KG1 (cell line): ENCODE measurements around the gene PPARD.
"Not testable (repeated sequence)": the region's sequence is repeated elsewhere in the genome, so short reads cannot be mapped to it uniquely, and the experiment has no call there.

ENCODE experiments used
- DNase-seq: peaks from one replicate; lab custom pipeline; 2025; lab: John Stamatoyannopoulos, UW

PPARD gene

DNA sequence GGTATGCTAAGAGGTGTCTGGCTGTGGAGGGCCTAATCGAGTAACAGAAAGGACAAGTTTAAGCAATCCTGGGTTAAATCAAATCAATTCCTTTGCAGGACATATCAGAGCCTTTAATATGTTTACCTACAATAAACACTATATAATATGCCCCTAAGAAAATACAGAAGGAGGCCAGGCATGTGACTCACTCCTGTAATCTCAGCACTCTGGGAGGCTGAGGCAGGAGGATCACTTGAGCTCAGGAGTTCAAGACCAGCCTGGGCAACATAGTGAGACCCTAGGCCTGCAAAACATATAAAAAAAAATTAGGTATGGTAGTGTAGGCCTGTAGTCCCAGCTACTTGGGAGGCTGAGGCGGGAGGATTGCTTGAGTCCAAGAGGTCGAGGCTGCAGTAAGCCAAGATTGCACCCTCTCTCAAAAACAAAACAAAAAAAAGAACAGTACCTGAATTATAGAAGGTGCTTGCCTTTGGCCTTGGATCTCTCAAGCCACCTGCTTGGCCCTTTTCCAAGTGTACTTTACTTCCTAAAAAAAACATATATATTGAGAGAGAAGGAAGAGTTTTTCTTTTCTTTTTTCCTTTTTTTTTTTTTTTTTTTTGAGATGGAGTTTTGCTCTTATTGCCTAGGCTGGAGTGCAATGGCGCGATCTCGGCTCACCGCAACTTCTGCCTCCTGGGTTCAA, 96.2 kb downstream of the PPARD start:
- not testable (repeated sequence) for DNase-seq

DNA sequence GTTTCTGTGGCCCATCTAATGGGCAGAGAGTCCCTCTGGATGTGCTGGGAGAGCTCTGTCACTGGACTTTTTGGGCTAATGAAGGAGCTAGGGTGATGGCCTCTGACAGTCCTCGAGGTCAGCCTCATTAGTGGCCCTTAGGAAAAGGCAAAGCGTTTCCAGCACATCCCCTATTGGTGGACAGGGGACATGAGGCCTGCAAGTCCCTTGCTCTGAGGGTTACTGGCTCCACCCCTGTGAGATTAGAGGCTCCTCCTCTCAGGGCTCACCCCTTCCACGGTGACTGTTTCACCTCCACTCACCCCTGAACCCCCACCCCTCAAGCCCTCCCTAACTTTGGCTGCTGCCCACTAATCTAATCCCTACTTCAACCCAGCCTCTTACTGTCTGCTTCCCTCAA, 97.0 kb downstream of the PPARD start:
- DNase-seq, result no peak

DNA sequence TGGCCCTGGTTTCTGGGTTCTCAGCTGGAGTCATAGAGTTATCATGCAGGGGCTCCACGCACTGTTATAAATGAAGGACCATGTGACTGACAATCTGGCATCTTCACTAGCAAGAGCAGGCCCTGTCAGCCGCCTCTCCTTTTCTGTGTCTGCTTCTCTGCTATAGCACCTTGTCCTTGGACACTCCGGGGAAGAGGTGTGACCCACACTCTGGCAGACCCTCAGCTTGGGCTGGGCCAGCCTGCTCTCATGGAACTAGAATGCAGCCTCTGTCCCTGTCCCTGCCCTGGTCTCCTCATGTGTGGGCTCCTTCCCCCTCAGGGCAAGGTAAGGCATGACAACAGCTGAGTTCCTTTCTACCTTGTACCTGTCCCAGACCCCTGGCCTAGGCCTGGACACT, 98.8 kb downstream of the PPARD start:
- no peak for DNase-seq

DNA sequence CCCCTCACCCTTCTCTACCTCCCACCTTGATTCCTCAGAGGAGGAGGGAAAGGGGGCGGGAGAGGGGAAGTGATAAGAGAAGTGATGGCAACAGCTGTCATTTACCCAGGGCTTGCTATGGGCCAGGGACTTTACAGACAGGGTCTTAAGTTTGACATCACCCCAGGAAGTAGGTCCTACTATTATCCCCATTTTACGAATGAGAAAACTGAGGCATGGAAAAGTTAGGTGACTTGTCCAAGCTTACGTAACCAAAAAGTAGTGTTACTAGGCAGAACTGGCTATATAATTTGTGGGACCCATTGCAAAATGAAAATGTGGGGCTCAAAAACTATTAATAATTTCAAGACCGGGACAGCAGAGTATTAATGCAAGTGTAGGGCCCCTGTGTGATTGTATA, 99.3 kb downstream of the PPARD start:
- DNase-seq, result no peak

DNA sequence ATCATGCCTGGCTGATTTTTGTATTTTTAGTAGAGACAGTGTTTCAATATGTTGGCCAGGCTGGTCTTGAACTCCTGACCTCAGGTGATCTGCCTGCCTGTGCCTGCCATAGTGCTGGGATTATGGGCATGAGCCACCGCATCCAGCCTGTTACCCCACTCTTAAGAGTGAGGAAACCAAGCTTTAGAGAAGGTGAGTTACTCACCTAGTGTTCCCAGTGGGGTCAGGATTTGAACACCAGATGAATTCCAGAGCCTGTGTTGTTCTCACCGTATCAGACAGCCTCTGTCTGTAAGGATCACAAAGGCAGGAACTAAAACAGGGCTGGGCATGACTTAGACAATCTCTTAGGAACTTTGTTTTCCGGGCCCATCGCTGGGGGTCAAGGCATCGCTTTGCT, 100.3 kb downstream of the PPARD start:
- DNase-seq, result no peak

DNA sequence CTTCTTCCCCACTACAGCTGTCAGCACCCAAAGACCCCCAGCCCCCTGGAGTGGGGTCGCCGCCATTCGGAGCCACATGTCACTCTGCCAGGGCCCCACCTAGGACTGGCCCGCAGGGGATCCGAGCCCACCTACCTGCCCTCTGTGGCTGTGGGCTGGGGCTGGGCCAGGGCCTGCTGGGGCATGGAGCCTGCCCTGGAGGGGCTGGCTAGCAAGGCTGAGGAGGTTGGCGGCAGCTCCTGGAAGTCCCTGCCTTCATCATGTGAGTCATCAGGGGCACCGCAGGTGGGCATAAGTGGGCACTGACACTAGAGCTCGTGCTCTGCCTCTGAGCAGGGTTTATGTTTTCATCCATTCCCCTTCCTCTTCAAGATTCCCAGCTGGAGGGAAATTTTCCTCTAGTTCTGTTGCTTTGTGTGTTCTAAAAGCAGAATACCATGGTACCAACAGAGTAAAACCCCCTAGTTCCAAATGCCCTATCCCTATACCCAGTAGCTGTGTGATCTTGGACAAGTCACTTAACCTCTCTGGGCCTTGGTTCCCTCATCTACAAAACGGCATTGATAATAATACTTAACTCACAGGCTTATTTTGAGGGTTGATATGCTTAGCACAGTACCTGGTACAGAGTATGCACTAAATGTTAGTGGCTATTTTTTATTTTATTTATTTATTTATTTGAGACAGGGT, 101.1 kb downstream of the PPARD start:
- no peak for DNase-seq

DNA sequence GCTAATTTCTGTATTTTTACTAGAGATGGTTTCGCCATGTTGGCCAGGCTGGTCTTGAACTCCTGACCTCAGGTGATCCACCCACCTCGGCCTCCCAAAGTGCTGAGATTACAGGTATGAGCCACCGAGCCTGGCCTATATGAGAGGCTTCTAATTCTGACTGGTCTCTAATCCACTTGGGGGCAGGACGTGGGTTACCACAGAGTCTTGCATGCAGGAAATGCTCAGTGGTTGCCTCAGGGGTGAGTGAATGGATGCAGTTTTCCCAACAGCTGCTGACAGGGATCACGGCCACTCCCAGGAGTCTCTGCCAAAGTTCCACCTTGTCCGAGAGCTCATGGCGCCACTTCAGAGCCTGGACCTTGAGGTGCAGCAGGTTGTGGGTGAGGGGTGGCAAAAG, 103.3 kb downstream of the PPARD start:
- no peak for DNase-seq

DNA sequence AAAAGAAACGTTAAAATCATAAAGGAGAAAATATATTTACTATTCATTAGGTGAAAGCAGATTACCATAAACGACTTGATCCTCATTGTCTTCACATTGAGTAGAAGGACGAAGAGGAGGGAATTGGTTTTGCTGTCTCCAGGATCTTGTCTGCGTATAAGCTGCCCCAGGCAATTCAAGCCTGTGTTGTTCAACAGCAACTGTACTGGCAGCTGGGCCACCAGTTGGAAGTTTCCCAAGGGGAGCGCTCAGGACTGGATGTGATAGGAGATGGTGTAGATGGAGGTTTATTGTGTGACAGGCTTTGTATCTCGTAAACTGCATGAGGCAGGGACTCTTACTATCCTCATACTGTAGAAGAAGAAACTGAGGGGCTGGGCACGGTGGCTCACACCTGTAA, 105.8 kb downstream of the PPARD start:
- no peak for DNase-seq

DNA sequence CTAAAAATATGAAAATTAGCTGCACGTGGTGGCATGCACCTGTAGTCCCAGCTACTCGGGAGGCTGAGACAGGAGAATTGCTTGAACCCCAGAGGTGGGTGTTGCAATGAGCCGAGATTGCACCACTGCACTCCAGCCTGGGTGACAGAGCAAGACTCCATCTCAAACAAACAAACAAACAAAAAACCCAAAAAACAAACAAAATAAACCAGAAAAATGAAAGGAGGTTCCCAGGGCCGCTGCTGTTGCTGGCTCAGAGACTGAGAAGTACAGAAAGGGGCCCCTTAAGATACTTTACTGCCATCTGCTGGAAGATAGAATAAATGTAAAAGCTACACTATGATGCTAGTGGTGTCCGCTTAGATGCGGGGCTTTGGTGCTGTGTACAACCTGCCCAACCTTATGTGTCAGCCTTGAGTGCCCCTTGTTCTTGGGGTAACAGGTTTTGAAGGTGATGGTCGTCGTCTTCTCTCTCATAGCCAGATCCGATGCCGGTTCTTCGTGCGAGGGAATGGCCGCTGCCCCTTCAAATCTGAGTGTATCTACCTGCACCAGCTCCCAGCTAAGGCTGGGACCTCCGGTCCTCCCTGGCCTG, 107.0 kb downstream of the PPARD start:
- peak; percentile 21 for DNase-seq

DNA sequence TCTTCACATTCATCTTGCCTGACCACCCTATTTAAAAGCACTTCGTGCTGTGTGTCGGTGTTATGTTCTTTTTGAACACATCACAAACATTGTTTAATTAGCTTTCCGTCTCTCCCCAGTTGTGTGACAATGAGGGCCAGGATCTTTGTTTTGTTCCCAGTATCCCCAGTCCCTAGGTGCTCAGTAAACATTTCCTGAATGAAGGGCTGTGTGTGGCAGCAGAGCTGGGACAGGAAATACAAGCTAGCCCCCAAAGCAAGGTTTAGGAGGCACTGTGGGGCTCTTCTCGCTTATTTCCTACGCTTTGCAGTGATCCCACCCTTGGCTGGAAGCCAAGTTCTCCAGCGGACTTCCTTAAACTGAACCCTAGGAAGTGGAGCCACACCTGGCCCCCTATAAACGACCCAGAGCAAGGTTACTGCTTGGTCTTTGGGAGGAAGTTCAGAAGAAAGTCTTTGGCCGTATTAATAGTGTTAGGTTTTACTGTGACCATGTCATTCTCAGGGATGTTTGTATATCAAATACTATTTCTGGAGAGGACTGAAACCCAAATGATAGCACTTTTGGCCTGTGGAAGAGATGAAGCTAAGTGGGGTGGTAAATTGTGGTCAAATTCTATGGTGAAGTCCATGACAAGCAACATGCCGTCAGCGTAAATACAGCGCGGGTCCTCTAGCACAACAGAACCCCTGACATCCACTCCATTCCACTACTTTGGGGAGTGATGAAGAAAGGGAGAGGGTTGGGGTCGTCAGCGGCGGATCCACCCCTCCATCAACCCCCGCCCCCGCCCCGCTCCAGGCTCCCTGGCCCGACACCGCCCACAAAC, 109.2 kb downstream of the PPARD start:
- no peak for DNase-seq

DNA sequence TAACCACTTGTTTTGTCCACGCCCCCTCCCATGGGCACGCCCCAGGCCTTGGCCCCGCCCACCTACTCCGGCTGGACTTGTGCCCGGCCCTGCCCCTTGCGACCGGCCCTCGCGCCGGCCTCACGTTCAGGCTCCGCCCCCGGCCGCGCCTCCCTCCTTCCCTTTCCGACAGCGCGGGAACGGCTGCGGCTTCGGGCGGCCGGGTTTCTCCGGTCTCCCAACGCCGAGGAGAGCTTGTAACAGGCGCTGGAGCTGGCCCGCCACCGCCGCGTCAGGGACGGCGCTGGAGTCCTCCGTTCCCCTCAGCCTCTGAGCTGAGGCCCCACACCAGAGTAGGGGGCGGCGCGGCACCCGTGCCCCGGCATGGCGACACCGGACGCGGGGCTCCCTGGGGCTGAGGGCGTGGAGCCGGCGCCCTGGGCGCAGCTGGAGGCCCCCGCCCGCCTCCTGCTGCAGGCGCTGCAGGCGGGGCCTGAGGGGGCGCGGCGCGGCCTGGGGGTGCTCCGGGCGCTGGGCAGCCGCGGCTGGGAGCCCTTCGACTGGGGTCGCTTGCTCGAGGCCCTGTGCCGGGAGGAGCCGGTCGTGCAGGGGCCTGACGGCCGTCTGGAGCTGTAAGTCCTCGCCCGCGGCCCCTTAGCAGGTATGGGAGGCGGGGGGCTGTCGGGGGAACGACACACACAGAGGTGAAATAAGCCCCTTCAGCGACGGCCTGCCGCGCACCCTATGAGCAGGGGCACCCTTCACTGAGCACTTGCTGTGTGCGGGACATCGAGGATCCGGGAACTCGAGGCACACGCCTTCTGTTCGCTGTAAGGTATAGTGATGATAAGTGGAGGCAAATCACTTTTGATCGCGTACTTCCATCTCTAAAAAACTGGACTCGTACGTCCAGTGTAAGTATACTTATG, 110.1 kb downstream of the PPARD start, which contains the start of gene FANCE:
Gene FANCE (plus strand): TSS at position 156 of the 908 bp plus-strand sequence. CDS start 208 bp downstream, at position 364.
- peak; percentile 73 for DNase-seq

DNA sequence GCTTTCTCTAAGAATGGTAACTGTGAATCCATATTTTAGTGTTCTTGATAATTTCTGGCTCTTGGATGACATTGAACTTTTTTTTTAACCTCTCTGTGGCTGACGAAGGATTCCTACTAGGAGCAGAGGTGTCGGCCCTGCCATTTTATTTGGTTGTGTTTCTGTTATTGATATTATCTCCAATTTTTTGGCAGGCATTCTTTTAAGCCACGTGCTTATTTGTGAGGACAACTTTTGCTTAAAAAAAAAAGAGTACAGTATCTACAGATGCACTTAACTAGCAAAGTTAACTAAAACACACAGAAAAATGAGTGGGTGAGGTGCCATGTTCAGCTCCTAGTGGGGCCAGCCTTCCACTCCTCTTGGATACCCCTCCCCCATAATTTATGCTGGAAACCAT, 110.9 kb downstream of the PPARD start:
- DNase-seq, result no peak

DNA sequence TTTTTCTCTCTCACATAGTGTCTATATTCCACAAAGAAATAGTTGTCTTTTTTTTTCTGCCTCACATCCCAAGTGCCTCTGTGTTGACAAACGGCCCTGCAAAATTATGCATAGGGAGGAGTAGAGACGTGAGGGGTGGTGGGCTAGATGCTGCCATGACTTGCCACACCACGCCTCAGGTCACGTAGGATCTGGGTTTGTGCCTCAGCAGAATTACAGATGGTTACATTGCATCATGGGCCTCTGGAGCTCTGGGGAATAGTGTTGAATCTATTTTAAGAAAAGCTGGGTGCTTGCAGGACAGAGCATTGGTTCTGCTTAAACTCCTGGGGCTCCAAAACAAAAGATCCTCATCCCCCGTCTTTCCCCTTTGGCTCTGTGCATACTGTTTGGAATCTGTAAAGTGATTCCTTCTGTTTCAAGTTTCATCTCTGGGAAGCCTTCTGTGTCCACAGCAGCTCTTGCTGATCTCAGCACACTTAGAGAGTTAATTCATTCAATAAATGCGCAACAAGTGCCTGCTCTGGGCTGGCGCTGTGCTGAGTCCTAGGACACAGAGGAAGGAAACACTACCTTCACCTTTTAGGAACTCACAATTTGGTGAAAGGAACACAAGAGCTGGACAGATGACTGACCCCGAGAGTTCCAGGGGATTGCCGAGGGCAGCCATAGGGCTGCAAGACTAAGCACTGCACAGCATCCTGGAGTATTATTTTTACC, 112.2 kb downstream of the PPARD start:
- no peak for DNase-seq

DNA sequence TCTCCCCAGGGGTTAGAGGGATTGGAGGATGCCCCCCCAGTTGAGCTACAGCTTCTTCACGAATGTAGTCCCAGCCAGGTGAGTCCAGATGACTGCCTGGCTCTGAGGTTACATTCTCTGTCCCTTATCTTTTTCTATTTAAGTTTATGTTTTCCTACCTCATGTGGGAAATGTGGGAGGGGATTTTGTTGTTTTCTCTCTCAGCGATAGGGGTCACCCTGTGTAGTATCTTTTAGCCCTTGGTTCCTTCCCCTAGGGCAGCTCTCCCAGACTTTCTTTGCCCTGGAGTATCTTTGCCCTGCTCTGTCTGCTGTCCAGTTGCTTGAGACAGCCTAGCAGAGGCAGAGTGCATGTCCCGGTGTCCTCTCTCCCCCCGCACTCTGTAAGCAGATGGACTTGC, 115.5 kb downstream of the PPARD start:
- no peak for DNase-seq

DNA sequence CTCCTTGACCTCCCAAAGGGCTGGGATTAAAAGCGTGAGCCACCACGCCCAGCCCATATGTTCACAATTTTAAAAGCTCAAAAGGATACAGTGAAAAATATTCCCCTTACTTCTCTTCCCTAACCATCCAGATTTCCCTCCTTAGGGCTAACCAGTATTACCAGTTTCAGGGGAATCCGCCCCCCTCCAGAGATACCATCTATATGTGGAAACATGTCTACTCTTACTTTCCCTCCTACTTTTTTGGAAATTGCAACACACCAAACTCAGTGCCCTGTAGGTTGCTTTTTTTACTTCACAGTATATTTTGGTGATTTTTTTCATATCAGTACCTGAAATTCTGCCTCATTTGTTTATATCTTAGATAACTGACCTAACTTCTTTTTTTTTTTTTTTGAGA, 118.9 kb downstream of the PPARD start:
- no peak for DNase-seq

DNA sequence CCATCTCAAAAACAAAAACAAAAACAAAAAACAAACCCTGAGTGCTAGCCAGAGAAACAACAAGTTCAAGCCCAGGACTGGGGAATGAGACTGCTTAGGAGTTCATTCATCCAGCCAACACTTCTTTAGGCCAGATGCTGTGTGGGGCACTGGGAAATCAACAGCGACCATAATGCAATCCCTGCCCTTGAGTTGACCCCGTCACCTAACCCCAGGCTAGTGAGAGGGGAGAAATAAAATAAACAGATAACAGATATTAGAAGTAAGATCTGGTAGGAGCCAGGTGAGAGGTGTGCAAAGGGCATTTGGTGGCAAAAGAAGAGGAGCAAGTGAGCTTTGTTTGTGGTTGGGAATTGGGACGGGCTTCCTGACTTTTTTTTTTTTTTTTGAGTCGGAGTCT, 120.9 kb downstream of the PPARD start:
- no peak for DNase-seq

DNA sequence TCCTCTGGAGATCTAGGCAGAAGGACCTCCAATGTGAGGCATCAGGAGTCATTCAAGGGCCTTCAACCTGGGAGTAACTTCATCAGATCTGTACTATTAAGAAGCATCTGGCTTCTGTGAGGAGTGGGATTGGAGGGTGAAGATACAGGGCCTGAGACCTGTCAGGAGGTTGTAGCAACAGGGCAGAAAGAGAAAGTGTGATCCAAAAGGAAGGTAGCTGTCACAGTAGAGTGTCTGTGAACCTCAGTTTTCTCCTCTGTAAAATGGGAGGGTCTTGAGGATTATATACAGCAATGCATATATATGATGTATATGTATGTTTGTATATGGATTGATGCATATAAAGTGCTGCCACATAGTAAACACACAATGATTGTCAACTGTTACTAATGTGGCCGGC, 123.3 kb downstream of the PPARD start:
- no peak for DNase-seq

DNA sequence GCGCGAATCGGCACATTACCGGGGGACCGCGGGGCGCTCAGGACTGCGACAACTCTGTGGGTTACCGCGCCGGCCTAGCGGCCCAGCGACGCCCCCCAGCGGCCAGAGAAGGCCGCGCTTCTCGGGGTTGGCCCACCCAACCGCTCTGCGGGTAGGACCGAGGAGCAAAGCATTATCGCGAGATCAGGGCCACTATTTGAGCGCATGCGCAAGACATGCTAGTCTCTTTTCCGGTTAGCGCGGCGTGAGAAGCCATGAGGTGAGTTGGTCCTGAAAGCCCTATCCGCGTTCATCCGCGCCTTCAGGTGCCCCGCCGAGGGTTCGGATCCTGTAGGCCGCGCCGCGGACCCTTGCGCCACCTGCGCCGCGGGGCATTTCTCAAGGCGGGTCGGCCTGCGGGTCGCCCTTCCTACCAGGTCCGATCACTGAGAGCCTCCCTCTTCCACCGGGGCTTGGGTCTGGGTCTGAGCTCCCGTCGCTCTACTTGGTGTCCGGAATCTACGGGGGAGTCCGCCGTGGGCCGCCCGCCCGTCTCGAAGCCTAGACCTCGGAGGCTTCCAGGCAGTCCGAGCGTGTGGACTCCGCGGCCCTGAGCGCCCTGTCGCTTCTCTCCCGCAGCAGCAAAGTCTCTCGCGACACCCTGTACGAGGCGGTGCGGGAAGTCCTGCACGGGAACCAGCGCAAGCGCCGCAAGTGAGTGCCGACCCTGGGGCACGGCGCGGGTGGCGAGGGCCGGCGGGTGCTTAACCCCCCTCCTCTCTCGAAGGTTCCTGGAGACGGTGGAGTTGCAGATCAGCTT, 126.0 kb downstream of the PPARD start, which contains the start of gene RPL10A:
Gene RPL10A (plus strand): TSS at position 221 of the 799 bp plus-strand sequence. CDS start 34 bp downstream, at position 255.
- peak; percentile 91 for DNase-seq

DNA sequence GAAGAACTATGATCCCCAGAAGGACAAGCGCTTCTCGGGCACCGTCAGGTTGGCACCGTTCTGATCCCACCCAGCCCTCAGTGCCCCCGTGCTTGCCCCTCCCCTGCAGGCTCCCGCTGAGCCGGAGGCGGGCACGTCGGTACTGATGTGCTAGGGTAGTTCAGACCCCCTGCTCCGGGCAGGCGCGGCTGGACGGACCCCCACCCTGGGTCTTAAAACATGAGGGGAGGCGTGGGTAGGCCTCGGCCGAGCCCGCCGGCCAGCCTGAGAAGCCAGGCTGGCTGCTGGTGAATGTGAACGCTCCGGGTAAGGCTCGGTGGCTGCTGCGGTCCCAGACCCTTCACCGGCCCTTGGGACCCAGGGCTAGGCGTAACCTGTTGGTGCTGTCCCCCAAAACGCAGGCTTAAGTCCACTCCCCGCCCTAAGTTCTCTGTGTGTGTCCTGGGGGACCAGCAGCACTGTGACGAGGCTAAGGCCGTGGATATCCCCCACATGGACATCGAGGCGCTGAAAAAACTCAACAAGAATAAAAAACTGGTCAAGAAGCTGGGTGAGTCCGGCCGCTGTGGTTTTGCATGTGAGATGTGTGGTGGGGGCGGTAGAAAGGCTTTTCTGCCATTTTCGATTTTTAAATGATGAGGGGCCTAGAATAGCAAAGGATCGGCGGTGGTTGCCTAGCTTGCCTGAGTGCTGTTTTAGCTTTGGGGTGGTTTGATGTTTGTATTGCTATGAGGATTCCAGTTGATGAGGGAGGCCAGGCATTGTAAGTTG, 126.8 kb downstream of the PPARD start:
- no peak for DNase-seq
